Neuronal stem cell (in vitro differentiated cells): Measurements from ENCODE around the gene HPSE2.

ENCODE experiments used
- DNase-seq: peaks from one replicate; pipeline ENCODE4 v3.0.0-alpha.2; 2013; ENCODE audit warnings: low spot score
- H2AFZ ChIP-seq: one replicate; pipeline ENCODE4 v1.6.1; 2013; ENCODE audit warnings: mild to moderate bottlenecking, low read length, inconsistent platforms
- H2AK5ac ChIP-seq: 2 replicates; pipeline ENCODE4 v1.6.1; 2013; ENCODE audit warnings: low read depth, mild to moderate bottlenecking, inconsistent platforms, low read length, moderate library complexity, mixed read lengths
- H2BK120ac ChIP-seq: 2 replicates; pipeline ENCODE4 v1.6.1; 2013; ENCODE audit warnings: low read depth, mild to moderate bottlenecking, inconsistent platforms, low read length, moderate library complexity, mixed read lengths
- H2BK12ac ChIP-seq: one replicate; pipeline ENCODE4 v1.6.1; 2013; ENCODE audit warnings: low read length, inconsistent platforms
- H2BK15ac ChIP-seq: 2 replicates; pipeline ENCODE4 v1.6.1; 2013; ENCODE audit warnings: mild to moderate bottlenecking, low read length, inconsistent platforms, mixed read lengths
- H2BK5ac ChIP-seq: one replicate; pipeline ENCODE4 v1.6.1; 2013; ENCODE audit warnings: inconsistent platforms, mild to moderate bottlenecking, low read length, moderate library complexity
- H3K14ac ChIP-seq: one replicate; pipeline ENCODE4 v1.6.1; 2013; ENCODE audit warnings: low read length, inconsistent platforms
- H3K18ac ChIP-seq: 2 replicates; pipeline ENCODE4 v1.6.1; 2013; ENCODE audit warnings: low read length, inconsistent platforms
- H3K23ac ChIP-seq: 2 replicates; pipeline ENCODE4 v1.6.1; 2013; ENCODE audit warnings: low read depth, mild to moderate bottlenecking, mixed read lengths, low read length, inconsistent platforms; ENCODE audit not compliant: poor library complexity
- H3K27ac ChIP-seq: replicated peaks from 3 replicates; pipeline ENCODE4 v1.5.1; 2013; ENCODE audit warnings: low read length, inconsistent platforms
- H3K27me3 ChIP-seq, 3 experiments: 2 replicates each; pipeline ENCODE4 v1.6.1; 2013; ENCODE audit warnings: low read length in 3 of 3, mild to moderate bottlenecking in 2 of 3, inconsistent platforms in 1 of 3, low read depth in 1 of 3, mixed read lengths in 1 of 3, moderate library complexity in 1 of 3; ENCODE audit not compliant: control insufficient read depth in 3 of 3, insufficient read depth in 3 of 3
- H3K36me3 ChIP-seq, 2 donors: replicated peaks in 1 of 2; 2 replicates each; pipeline ENCODE4 v1.6.1; 2013; ENCODE audit warnings: low read length in 2 of 2; ENCODE audit not compliant: control insufficient read depth in 2 of 2, insufficient read depth in 2 of 2
- H3K4ac ChIP-seq: 2 replicates; pipeline ENCODE4 v1.6.1; 2013; ENCODE audit warnings: inconsistent platforms, mild to moderate bottlenecking, low read length, moderate library complexity
- H3K4me1 ChIP-seq, 2 donors: 1 replicate in 1 of 2; 2 replicates in 1 of 2; pipeline ENCODE4 v1.6.1; 2013; ENCODE audit warnings: low read length in 2 of 2, low read depth in 1 of 2; ENCODE audit not compliant: control insufficient read depth in 2 of 2, insufficient read depth in 1 of 2
- H3K4me2 ChIP-seq: one replicate; pipeline ENCODE4 v1.6.1; 2013; ENCODE audit warnings: mild to moderate bottlenecking, low read length, inconsistent platforms; ENCODE audit not compliant: insufficient read depth, poor library complexity, severe bottlenecking
- H3K4me3 ChIP-seq, 2 donors: 2 replicates each; pipeline ENCODE4 v1.5.1; 2013; ENCODE audit warnings: low read length in 2 of 2, mild to moderate bottlenecking in 2 of 2, inconsistent platforms in 1 of 2, moderate library complexity in 1 of 2
- H3K79me1 ChIP-seq: one replicate; pipeline ENCODE4 v1.6.1; 2013; ENCODE audit warnings: low read depth, mild to moderate bottlenecking, inconsistent platforms, low read length, moderate library complexity
- H3K9ac ChIP-seq: one replicate; pipeline ENCODE4 v1.6.1; 2013; ENCODE audit warnings: mild to moderate bottlenecking, low read depth, low read length, inconsistent platforms; ENCODE audit not compliant: poor library complexity
- H3K9me3 ChIP-seq, 2 donors: replicated peaks in 1 of 2; 2 replicates each; pipeline versions ENCODE3 to v1.6.1; 2013; ENCODE audit warnings: low read length in 2 of 2, mild to moderate bottlenecking in 2 of 2, inconsistent platforms in 1 of 2, low read depth in 1 of 2, mixed read lengths in 1 of 2, moderate library complexity in 1 of 2; ENCODE audit not compliant: control insufficient read depth in 2 of 2, insufficient read depth in 1 of 2
- H4K8ac ChIP-seq: one replicate; pipeline ENCODE4 v1.6.1; 2013; ENCODE audit warnings: low read depth, mild to moderate bottlenecking, inconsistent platforms, low read length, moderate library complexity
- H4K91ac ChIP-seq: one replicate; pipeline ENCODE4 v1.6.1; 2013; ENCODE audit warnings: low read length, low read depth, mild to moderate bottlenecking, inconsistent platforms; ENCODE audit not compliant: poor library complexity
- WGBS, 2 donors: extraction: QIAGEN DNeasy Blood & Tissue Kit; methylation state at CpG; one replicate each; pipeline ENCODE4 v1.1.7; 2013; ENCODE audit warnings: missing lambda C conversion rate in 2 of 2, mixed read lengths in 1 of 2; ENCODE audit not compliant: insufficient read length in 2 of 2, insufficient replicate concordance in 1 of 2; ENCODE audit errors: extremely low coverage in 2 of 2; 5-methylcytosine and 5-hydroxymethylcytosine counted together

HPSE2 gene

DNA sequence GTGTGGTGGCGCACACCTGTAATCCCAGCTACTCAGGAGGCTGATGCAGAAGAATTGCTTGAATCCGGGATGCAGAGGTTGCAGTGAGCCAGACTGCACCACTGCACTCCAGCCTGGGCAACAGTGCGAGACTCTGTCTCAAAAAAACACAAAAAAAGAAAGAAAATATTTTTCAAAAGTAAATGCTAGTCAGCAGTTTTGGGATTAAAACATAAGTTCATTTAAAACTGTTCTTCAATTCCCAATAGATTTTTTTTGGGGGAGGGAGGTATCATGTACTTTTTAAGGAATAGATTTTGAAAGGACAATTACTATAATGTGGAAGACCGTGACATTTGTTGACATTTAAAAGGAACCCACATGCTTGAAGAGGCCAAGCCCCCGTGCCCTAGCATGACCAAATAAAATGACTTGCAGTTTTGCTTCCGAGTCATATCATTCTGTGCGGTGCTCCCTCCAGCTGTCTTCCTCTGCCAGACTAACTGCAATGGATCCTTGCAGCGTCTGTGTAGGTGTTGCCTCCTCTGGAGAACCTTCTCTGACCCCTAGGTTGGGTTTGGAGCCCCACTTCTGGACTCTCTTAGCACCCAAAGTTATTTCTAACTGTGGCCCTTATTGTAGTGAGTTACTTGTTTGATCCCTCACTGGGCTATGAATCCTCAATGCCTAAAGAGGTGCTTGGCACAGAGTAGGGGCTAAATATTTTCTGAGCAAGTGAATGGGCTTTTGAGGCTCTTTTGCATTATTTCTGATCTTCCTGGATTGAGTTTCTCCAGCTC, 771.5 kb downstream of the HPSE2 start:
- Histone ChIP-seq H3K9ac (no peak overlapping the region), H3K4me1 (peaks cover 1 to 5% of the 10 kb centered on the region in 2 donors), H3K9me3 (no peaks in the 10 kb centered on the region), H2BK120ac (no peak overlapping the region), H3K4ac (no peak overlapping the region), H3K79me1 (no peaks in the 10 kb centered on the region), H4K8ac (no peak overlapping the region), H4K91ac (no peak overlapping the region), H3K4me2 (no peak overlapping the region), H2AFZ (no peak overlapping the region), H3K27me3 (peaks cover 0 to 11% (median 0%) of the 10 kb centered on the region in 3 experiments), H3K18ac (peak overlapping the region; percentile 13), H3K4me3 (no peak overlapping the region), H2BK5ac (no peak overlapping the region), H3K14ac (no peak overlapping the region), H2AK5ac (no peak overlapping the region), H3K23ac (no peak overlapping the region), H2BK15ac (no peak overlapping the region), H3K27ac (no peak overlapping the region), H3K36me3 (no peaks in the 10 kb centered on the region), H2BK12ac (no peak overlapping the region)
- no peak for DNase-seq
- no CpG with 5 or more reads among the region's 8 CpGs for WGBS, 2 donors

DNA sequence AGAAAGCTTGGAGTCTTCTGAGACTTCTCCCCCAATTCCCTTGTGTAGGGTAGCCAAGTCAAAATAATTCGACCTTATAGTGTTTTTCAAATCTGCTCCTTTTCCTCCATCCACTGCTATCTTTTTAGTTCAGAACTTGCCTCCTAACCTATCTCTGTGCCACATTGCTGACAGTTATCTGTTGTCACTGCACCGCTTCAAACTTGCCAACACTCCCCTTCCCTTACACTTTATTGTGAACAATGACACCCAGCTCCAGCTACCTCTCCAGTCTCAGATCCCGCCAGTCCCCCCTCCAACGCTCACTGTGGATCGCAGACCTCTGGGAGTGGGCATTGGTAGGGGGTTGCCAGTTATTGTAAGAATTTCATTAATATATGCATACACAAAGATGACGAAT, 772.6 kb downstream of the HPSE2 start:
- Histone ChIP-seq H3K4me3 (no peak overlapping the region), H3K9me3 (no peaks in the 10 kb centered on the region), H2BK120ac (no peak overlapping the region), H3K36me3 (no peaks in the 10 kb centered on the region), H3K27ac (no peak overlapping the region), H3K79me1 (no peaks in the 10 kb centered on the region), H2AK5ac (no peak overlapping the region), H2AFZ (no peak overlapping the region), H2BK15ac (no peak overlapping the region), H3K4me1 (peaks cover 1 to 4% of the 10 kb centered on the region in 2 donors), H3K27me3 (peaks cover 0 to 6% (median 0%) of the 10 kb centered on the region in 3 experiments), H3K4me2 (no peak overlapping the region), H3K4ac (no peak overlapping the region), H2BK5ac (no peak overlapping the region), H3K14ac (no peak overlapping the region), H2BK12ac (no peak overlapping the region), H3K9ac (no peak overlapping the region), H4K8ac (no peak overlapping the region), H3K23ac (no peak overlapping the region), H4K91ac (no peak overlapping the region), H3K18ac (no peak overlapping the region)
- DNase-seq: no peak
- no CpG with 5 or more reads among the region's 6 CpGs for WGBS, 2 donors

DNA sequence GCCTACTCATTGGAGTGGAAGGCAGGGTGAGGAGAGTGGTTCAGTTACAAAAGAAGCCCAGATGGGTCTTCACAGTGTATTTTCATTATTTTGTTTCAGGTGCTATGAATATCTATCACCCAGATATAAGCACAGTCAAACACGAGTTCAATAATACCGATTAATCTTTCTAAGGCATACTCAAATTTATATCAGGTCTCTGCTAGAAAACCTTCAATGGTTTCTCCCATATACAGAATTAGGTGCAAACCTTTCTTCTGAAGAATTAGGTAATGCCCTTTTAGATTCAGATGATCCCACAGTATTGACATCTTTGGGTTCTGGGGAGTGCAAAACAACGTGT, 774.2 kb downstream of the HPSE2 start:
- Histone ChIP-seq H3K4ac (no peak overlapping the region), H2BK12ac (no peak overlapping the region), H3K36me3 (no peaks in the 10 kb centered on the region), H3K79me1 (no peaks in the 10 kb centered on the region), H2BK5ac (no peak overlapping the region), H3K23ac (no peak overlapping the region), H3K4me1 (peaks cover 0 to 6% of the 10 kb centered on the region in 2 donors), H3K18ac (no peak overlapping the region), H3K4me2 (no peak overlapping the region), H3K4me3 (no peak overlapping the region), H4K8ac (no peak overlapping the region), H2AK5ac (no peak overlapping the region), H4K91ac (no peak overlapping the region), H3K27me3 (peaks cover 0 to 10% (median 0%) of the 10 kb centered on the region in 3 experiments), H2BK15ac (no peak overlapping the region), H3K27ac (no peak overlapping the region), H3K14ac (no peak overlapping the region), H3K9me3 (no peaks in the 10 kb centered on the region), H2BK120ac (no peak overlapping the region), H3K9ac (no peak overlapping the region), H2AFZ (no peak overlapping the region)
- WGBS, 2 donors: no CpG with 5 or more reads among the region's 3 CpGs
- DNase-seq: no peak

DNA sequence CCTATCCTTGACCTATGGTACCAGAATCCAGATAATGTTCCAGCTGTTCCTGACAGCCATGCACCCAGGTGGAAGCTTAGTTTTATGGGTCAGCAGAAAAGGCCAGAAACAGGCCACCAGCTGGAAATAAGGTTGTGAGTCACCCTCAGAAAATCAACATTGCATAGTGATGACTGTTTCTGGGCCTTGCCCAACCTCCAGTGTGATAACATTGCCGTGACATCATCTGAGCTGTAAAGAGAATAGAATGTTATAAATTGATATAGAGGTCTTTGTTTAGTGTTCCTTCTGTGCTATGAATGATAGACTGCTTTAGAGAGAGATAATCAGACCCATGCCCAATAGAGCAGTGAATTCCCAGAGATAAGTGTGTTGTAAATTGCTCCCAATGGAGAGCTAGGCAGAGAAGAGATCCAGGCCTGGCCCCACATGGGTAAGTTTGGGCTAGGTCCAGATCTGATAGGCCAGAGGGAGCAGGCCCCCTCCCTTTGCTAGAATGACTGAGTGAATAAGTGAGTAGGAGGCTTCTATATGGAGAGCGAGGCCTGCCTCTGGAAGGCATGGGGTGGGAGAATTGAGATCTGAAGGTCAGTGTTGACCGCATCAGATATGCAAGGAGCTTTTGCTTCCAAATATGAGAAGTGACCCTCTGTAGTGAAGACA, 774.7 kb downstream of the HPSE2 start:
- Histone ChIP-seq H3K14ac (no peak overlapping the region), H2BK15ac (no peak overlapping the region), H3K36me3 (no peaks in the 10 kb centered on the region), H3K18ac (no peak overlapping the region), H2BK12ac (no peak overlapping the region), H4K91ac (no peak overlapping the region), H2BK5ac (no peak overlapping the region), H3K27me3 (peaks cover 0 to 10% (median 0%) of the 10 kb centered on the region in 3 experiments), H2AFZ (no peak overlapping the region), H3K23ac (no peak overlapping the region), H3K9me3 (no peaks in the 10 kb centered on the region), H3K4me1 (peaks cover 0 to 11% of the 10 kb centered on the region in 2 donors), H2BK120ac (no peak overlapping the region), H3K4me3 (no peak overlapping the region), H3K4me2 (no peak overlapping the region), H3K27ac (no peak overlapping the region), H4K8ac (no peak overlapping the region), H3K4ac (no peak overlapping the region), H3K79me1 (no peaks in the 10 kb centered on the region), H2AK5ac (no peak overlapping the region), H3K9ac (no peak overlapping the region)
- DNase-seq: no peak
- no CpG with 5 or more reads among the region's 3 CpGs for WGBS, 2 donors
